Naive thymus-derived CD8-positive, alpha-beta T cell (primary cell): Measurements from ENCODE around the gene DOK5. TPM values are rescaled to one million over a fixed set of nuclear protein-coding genes. Genes with fewer than 3 reads are reported as not detected.

ENCODE experiments used
- ATAC-seq, 2 donors: fragments of 150-1000 bp; cut with Tn5 transposase in 1 of 2; sonication (Bioruptor Pico), chemical (Tn5 transposase) in 1 of 2; 1 replicate in 1 of 2; 2 replicates in 1 of 2; pipeline ENCODE4 v1.10.0; 2021; ENCODE audit warnings: mild to moderate bottlenecking in 2 of 2, moderate library complexity in 2 of 2
- POLR2A ChIA-PET: fragments of 350-600 bp; sonication (Branson Sonifier 250); formaldehyde crosslinking; loops from one replicate; lab custom pipeline; 2021; ENCODE audit warnings: antibody characterized with exemption; lab: Charles Lee
- DNase-seq, 10 donors: peaks; one replicate each; pipeline versions ENCODE4 v3.0.0 to v3.0.0-alpha.2; 2020 to 2022
- H3K27ac Mint-ChIP-seq, 10 donors: one replicate each; pipeline ENCODE4 v1.8.0; 2020 to 2022; ENCODE audit warnings: mild to moderate bottlenecking in 10 of 10, mixed read lengths in 10 of 10, moderate library complexity in 4 of 10, inconsistent platforms in 1 of 10
- H3K27me3 Mint-ChIP-seq, 5 donors: one replicate each; pipeline ENCODE4 v1.8.0; 2021 to 2022; ENCODE audit warnings: mixed read lengths in 5 of 5
- H3K36me3 Mint-ChIP-seq, 3 donors: one replicate each; pipeline ENCODE4 v1.8.0; 2020 to 2022; ENCODE audit warnings: mixed read lengths in 3 of 3, mild to moderate bottlenecking in 2 of 3, inconsistent platforms in 1 of 3
- H3K4me1 Mint-ChIP-seq, 4 donors: one replicate each; pipeline ENCODE4 v1.8.0; 2021 to 2022; ENCODE audit warnings: mixed read lengths in 4 of 4
- H3K4me3 Mint-ChIP-seq, 10 donors: one replicate each; pipeline ENCODE4 v1.8.0; 2020 to 2022; ENCODE audit warnings: mild to moderate bottlenecking in 10 of 10, mixed read lengths in 10 of 10, moderate library complexity in 6 of 10, inconsistent platforms in 1 of 10
- H3K9me3 Mint-ChIP-seq, 9 donors: one replicate each; pipeline ENCODE4 v1.8.0; 2020 to 2022; ENCODE audit warnings: mixed read lengths in 9 of 9, mild to moderate bottlenecking in 3 of 9, inconsistent platforms in 1 of 9, moderate library complexity in 1 of 9
- polyA plus RNA-seq, 3 donors: library from polyadenylated mRNA; unstranded; fragments of 300-500 nt; fragmentation: Illumina TruSeq; gene quantifications; one replicate each; pipeline ENCODE4 v1.2.3, GENCODE V29; 2021
- total RNA-seq, 8 experiments: library from RNA in 2 of 8; stranded (reverse) in 2 of 8; gene quantifications; one replicate each; pipeline ENCODE4 v1.2.3 and lab custom pipeline; 2021 to 2026

Gene DOK5
- total and polyA plus RNA-seq, 5 experiments from 2014 or later, result not detected

- Mint-ChIP-seq H3K27me3 (peaks cover 0 to 31% (median 8%) of the 10 kb centered on the region in 5 donors), H3K27ac (no peak overlapping the region), H3K36me3 (peaks cover 0 to 4% (median 0%) of the 10 kb centered on the region in 3 donors), H3K4me1 (no peaks in the 10 kb centered on the region), H3K9me3 (peaks cover 0 to 17% (median 6%) of the 10 kb centered on the region in 9 donors), H3K4me3 (no peak overlapping the region)
- DNase-seq (no peak), ATAC-seq (no peak)
- POLR2A ChIA-PET, result no interaction called here
Observed at GRCh38 chr20:54456423-54456822, 19.0 kb upstream of the DOK5 start.

DNA sequence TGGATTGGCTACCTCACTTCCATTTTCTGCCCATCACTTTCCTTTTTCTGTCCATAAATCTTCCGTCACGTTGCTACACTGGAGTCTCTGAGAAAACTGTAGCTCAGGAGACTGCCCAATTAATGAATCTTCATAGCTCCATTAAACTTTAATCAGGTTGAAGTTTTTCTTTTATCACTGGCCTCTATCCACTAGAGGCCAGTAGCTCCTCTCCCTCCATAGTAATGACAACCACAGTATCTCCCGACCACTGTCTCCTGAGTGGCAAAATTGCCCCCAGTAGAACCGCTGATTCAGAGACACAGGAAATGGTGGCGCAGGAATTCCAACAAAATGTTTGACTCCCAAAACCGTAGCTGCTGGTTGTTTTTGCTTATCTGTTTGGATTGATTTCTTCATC lies 18.4 kb upstream of the DOK5 start:
- Mint-ChIP-seq H3K4me1 (no peaks in the 10 kb centered on the region), H3K9me3 (peaks cover 0 to 17% (median 6%) of the 10 kb centered on the region in 9 donors), H3K36me3 (peaks cover 0 to 4% (median 0%) of the 10 kb centered on the region in 3 donors), H3K27ac (no peak overlapping the region), H3K27me3 (peaks cover 0 to 31% (median 8%) of the 10 kb centered on the region in 5 donors), H3K4me3 (no peak overlapping the region)
- DNase-seq (no peak), ATAC-seq (no peak)
- POLR2A ChIA-PET, result no interaction called here

DNA sequence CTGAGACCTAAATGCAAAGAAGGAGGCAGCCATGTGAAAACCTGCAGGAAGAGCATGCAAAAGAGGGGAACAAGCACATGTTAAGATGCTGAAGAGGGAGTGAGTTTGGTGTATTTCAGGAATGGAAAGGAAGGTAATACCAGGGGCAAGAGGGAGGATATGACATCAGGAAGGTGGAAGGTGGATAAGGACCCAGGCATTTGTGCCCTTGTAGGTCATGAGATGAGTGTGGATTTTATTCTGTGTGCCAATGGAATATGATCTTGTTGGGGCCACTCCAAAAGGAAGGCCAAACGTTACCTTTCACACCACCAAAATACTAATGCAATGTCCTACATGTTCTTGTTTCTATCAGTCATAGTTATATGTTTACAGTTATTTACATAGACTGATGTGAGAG lies 17.2 kb upstream of the DOK5 start:
- H3K27ac Mint-ChIP-seq, result no peak overlapping the region
- peaks cover 0 to 22% (median 8%) of the 10 kb centered on the region in 5 donors for H3K27me3 Mint-ChIP-seq

GRCh38 chr20:54459279-54459678 lies 16.1 kb upstream of the DOK5 start:
- H3K27ac Mint-ChIP-seq, result no peak overlapping the region
- H3K27me3 Mint-ChIP-seq, result peaks cover 0 to 17% (median 8%) of the 10 kb centered on the region in 5 donors
- peaks cover 0 to 9% (median 0%) of the 10 kb centered on the region in 9 donors for H3K9me3 Mint-ChIP-seq
- H3K36me3 Mint-ChIP-seq, result no peaks in the 10 kb centered on the region
- POLR2A ChIA-PET, result no interaction called here
- no peak overlapping the region for H3K4me3 Mint-ChIP-seq
- H3K4me1 Mint-ChIP-seq, result no peaks in the 10 kb centered on the region
- no peak for DNase-seq
- ATAC-seq, result no peak

More for the DNA sequence above, 17.2 kb upstream of the DOK5 start:
- POLR2A ChIA-PET, result no interaction called here
- Mint-ChIP-seq H3K4me3 (no peak overlapping the region), H3K36me3 (no peaks in the 10 kb centered on the region), H3K9me3 (peaks cover 0 to 9% (median 2%) of the 10 kb centered on the region in 9 donors), H3K4me1 (no peaks in the 10 kb centered on the region)
- ATAC-seq (no peak), DNase-seq (no peak)

- ATAC-seq, result no peak
- H3K9me3 Mint-ChIP-seq, result peaks cover 0 to 9% (median 0%) of the 10 kb centered on the region in 9 donors
- POLR2A ChIA-PET, result no interaction called here
Observed at GRCh38 chr20:54464003-54464402, 11.4 kb upstream of the DOK5 start.

DNA sequence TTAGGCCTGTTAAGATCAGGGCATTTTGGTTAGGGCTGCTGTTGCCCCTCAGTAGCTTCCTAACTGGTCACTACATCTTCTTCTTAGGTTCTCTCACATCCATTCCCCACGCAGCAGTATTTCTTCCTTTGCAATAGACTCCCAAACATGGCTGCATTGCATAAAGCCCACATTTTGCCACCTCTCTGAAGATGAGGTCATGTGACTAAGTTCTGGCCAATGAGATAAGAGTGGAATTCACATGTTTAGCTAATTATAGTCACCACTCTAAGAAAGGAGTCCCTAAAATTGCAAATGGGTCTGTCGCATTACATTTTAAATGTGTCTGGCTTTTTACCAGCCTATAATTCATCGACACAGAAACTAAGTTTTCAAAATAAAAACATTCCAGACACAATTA lies 9.3 kb upstream of the DOK5 start:
- POLR2A ChIA-PET, result no interaction called here
- no peaks in the 10 kb centered on the region for H3K4me1 Mint-ChIP-seq
- ATAC-seq (no peak), DNase-seq (no peak)
- H3K9me3 Mint-ChIP-seq, result peaks cover 0 to 2% (median 0%) of the 10 kb centered on the region in 9 donors
- no peak overlapping the region for H3K27ac Mint-ChIP-seq
- no peak overlapping the region for H3K4me3 Mint-ChIP-seq
- H3K36me3 Mint-ChIP-seq, result no peaks in the 10 kb centered on the region
- peaks cover 2 to 14% (median 3%) of the 10 kb centered on the region in 5 donors for H3K27me3 Mint-ChIP-seq

More at GRCh38 chr20:54464003-54464402, 11.4 kb upstream of the DOK5 start:
- Mint-ChIP-seq H3K27me3 (peaks cover 2 to 14% (median 6%) of the 10 kb centered on the region in 5 donors), H3K36me3 (no peaks in the 10 kb centered on the region), H3K4me3 (no peak overlapping the region), H3K27ac (no peak overlapping the region), H3K4me1 (no peaks in the 10 kb centered on the region)
- DNase-seq, result no peak

- no peak overlapping the region for H3K27ac Mint-ChIP-seq
- POLR2A ChIA-PET, result no interaction called here
- H3K36me3 Mint-ChIP-seq, result no peaks in the 10 kb centered on the region
- ATAC-seq (no peak), DNase-seq (no peak)
- peaks cover 2 to 14% (median 5%) of the 10 kb centered on the region in 5 donors for H3K27me3 Mint-ChIP-seq
- peaks cover 0 to 2% (median 0%) of the 10 kb centered on the region in 9 donors for H3K9me3 Mint-ChIP-seq
- H3K4me1 Mint-ChIP-seq, result no peaks in the 10 kb centered on the region
- H3K4me3 Mint-ChIP-seq, result no peak overlapping the region
Observed at GRCh38 chr20:54467622-54468021, 7.8 kb upstream of the DOK5 start.

DNA sequence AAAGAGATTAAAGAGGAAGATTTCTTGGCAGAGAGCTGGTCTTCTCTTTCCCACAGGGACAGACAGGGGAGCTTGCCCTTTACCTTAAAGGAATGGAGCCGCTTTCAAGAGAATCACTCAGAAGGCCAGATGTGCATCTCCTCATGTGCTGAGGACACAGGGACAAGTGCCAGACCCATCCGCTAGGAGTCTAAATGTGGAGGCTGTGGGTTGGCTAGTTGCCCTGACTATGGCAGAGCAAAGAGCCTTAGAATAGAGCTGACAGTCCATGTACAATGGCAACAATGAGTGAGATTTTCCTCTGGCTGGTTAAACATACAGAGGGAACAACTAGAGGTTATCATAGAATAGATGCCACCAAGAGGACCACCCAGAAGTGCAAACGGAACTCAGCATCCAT lies 7.3 kb upstream of the DOK5 start:
- Mint-ChIP-seq H3K27me3 (peaks cover 2 to 16% (median 8%) of the 10 kb centered on the region in 5 donors), H3K4me1 (no peaks in the 10 kb centered on the region), H3K36me3 (no peaks in the 10 kb centered on the region), H3K9me3 (peaks cover 0 to 2% (median 0%) of the 10 kb centered on the region in 9 donors), H3K4me3 (no peak overlapping the region), H3K27ac (no peak overlapping the region)
- DNase-seq (no peak), ATAC-seq (no peak)
- POLR2A ChIA-PET, result no interaction called here

- no peak overlapping the region for H3K4me3 Mint-ChIP-seq
Observed at GRCh38 chr20:54469293-54469692, 6.1 kb upstream of the DOK5 start.

DNA sequence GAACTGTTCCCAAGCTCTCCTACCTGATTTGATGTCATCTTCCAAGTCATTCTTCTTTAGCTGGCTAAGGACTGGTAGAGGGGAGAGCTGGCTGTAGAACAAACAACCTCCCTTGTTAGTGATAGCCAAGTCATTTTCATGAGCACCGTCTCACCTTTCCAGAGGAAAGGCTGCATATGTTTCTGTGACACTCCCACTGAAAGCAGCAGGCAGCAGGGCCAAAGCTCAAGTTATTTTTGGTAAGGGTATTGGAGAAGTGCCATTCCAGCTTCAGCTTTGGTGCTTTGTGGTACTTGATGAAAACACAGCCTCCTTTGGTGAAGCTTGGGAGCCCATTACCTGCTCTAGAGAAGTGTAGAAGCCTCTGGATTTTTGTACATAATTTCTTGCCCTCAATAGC lies 5.4 kb upstream of the DOK5 start:
- POLR2A ChIA-PET, result no interaction called here
- Mint-ChIP-seq H3K9me3 (peaks cover 0 to 3% (median 0%) of the 10 kb centered on the region in 9 donors), H3K27ac (no peak overlapping the region), H3K36me3 (peaks cover 0 to 5% (median 0%) of the 10 kb centered on the region in 3 donors), H3K27me3 (peaks cover 15 to 31% (median 25%) of the 10 kb centered on the region in 5 donors), H3K4me1 (peaks cover 0 to 3% (median 0%) of the 10 kb centered on the region in 4 donors), H3K4me3 (no peak overlapping the region)
- DNase-seq (no peak), ATAC-seq (no peak)

More at GRCh38 chr20:54469293-54469692, 6.1 kb upstream of the DOK5 start:
- Mint-ChIP-seq H3K27me3 (peaks cover 8 to 24% (median 18%) of the 10 kb centered on the region in 5 donors), H3K27ac (no peak overlapping the region), H3K4me1 (no peaks in the 10 kb centered on the region), H3K36me3 (no peaks in the 10 kb centered on the region), H3K9me3 (peaks cover 0 to 3% (median 0%) of the 10 kb centered on the region in 9 donors)
- DNase-seq, result no peak
- POLR2A ChIA-PET, result interaction anchor here (0.7 kb wide), 1 partner anchor 198 kb away, joined by 3 read pairs; no protein-coding TSS in a partner anchor
- no peak for ATAC-seq

GRCh38 chr20:54470697-54471096 lies 4.7 kb upstream of the DOK5 start:
- Mint-ChIP-seq H3K27me3 (peaks cover 15 to 35% (median 27%) of the 10 kb centered on the region in 5 donors), H3K27ac (no peak overlapping the region), H3K9me3 (peaks cover 0 to 3% (median 0%) of the 10 kb centered on the region in 9 donors), H3K4me1 (peaks cover 0 to 3% (median under 1%) of the 10 kb centered on the region in 4 donors), H3K4me3 (no peak overlapping the region), H3K36me3 (peaks cover 0 to 5% (median 0%) of the 10 kb centered on the region in 3 donors)
- POLR2A ChIA-PET, result no interaction called here
- DNase-seq (no peak), ATAC-seq (no peak)

- H3K27ac Mint-ChIP-seq, result no peak overlapping the region
- peaks cover 0 to 3% (median 0%) of the 10 kb centered on the region in 9 donors for H3K9me3 Mint-ChIP-seq
- peaks cover 0 to 9% (median 4%) of the 10 kb centered on the region in 4 donors for H3K4me1 Mint-ChIP-seq
Observed at GRCh38 chr20:54472607-54473006, 2.8 kb upstream of the DOK5 start.

GRCh38 chr20:54473340-54473739 lies 2.1 kb upstream of the DOK5 start:
- H3K27ac Mint-ChIP-seq, result peak overlapping the region in 1 of 10 donors; percentile 72
- peaks cover 30 to 48% (median 44%) of the 10 kb centered on the region in 5 donors for H3K27me3 Mint-ChIP-seq
- DNase-seq, result no peak
- POLR2A ChIA-PET, result no interaction called here
- no peak for ATAC-seq
- peaks cover 0 to 3% (median 0%) of the 10 kb centered on the region in 9 donors for H3K9me3 Mint-ChIP-seq
- H3K4me1 Mint-ChIP-seq, result peaks cover 0 to 9% (median 4%) of the 10 kb centered on the region in 4 donors
- no peak overlapping the region for H3K4me3 Mint-ChIP-seq
- H3K36me3 Mint-ChIP-seq, result peaks cover 0 to 5% (median 0%) of the 10 kb centered on the region in 3 donors

More at GRCh38 chr20:54472607-54473006, 2.8 kb upstream of the DOK5 start:
- Mint-ChIP-seq H3K36me3 (peaks cover 0 to 5% (median 0%) of the 10 kb centered on the region in 3 donors), H3K27me3 (peaks cover 30 to 49% (median 43%) of the 10 kb centered on the region in 5 donors), H3K4me3 (no peak overlapping the region)
- POLR2A ChIA-PET, result no interaction called here
- DNase-seq (no peak), ATAC-seq (no peak)
